Sigmoid colon (tissue), 7 donors: ENCODE measurements around the gene FOXP3. TPM values are rescaled to one million over a fixed set of nuclear protein-coding genes. Genes with fewer than 3 reads are reported as not detected.

Experiments
- DNase-seq: peaks from one replicate; pipeline ENCODE4 v3.0.0-alpha.2; 2019
- H3K27ac ChIP-seq, 4 donors: fragments of 200-600 bp; sonication (generic); one replicate each; pipeline ENCODE4 v1.5.1; 2016 to 2019; ENCODE audit warnings: mild to moderate bottlenecking in 1 of 4
- H3K27me3 ChIP-seq, 3 donors: fragments of 200-600 bp; sonication (generic); one replicate each; pipeline ENCODE4 v1.5.1; 2019; ENCODE audit warnings: mild to moderate bottlenecking in 1 of 3
- H3K36me3 ChIP-seq, 4 donors: fragments of 200-600 bp; sonication (generic); one replicate each; pipeline ENCODE4 v1.5.1; 2016 to 2019
- H3K4me1 ChIP-seq, 4 donors: fragments of 200-600 bp; sonication (generic); one replicate each; pipeline ENCODE4 v1.5.1; 2017 to 2019
- H3K4me3 ChIP-seq, 4 donors: fragments of 200-600 bp; sonication (generic); one replicate each; pipeline ENCODE4 v1.5.1; 2017 to 2019; ENCODE audit warnings: mild to moderate bottlenecking in 2 of 4, moderate library complexity in 1 of 4
- H3K9me3 ChIP-seq, 4 donors: fragments of 200-600 bp in 3 of 4; sonication (generic) in 3 of 4; one replicate each; pipeline versions ENCODE4 v1.5.1 to v1.6.1; 2013 to 2019
- EP300 ChIP-seq, 4 donors: sonication (generic); formaldehyde crosslinking; IDR thresholded peaks; one replicate each; pipeline ENCODE4 v1.6.1; 2017; ENCODE audit warnings: antibody characterized with exemption in 4 of 4
- POLR2A ChIP-seq, 2 donors: fragments of 450-650 bp; IDR thresholded peaks; one replicate each; pipeline ENCODE4 v1.6.1; 2016; ENCODE audit warnings: antibody characterized with exemption in 2 of 2, mild to moderate bottlenecking in 2 of 2, moderate library complexity in 2 of 2
- POLR2AphosphoS5 ChIP-seq, 4 donors: sonication (generic); formaldehyde crosslinking; IDR thresholded peaks; one replicate each; pipeline ENCODE4 v1.6.1; 2017; ENCODE audit warnings: antibody characterized with exemption in 4 of 4
- WGBS, 2 donors: extraction: QIAGEN DNeasy Blood & Tissue Kit; methylation state at CpG; one replicate each; pipeline ENCODE4 v1.1.7; 2013; 5-methylcytosine and 5-hydroxymethylcytosine counted together
- intact Hi-C: fragments of 100-400 bp; cut with DNase I; formaldehyde crosslinking; loops from one replicate; pipeline ENCODE4 v1.15.1; 2023
- polyA plus RNA-seq, 3 donors: library from polyadenylated mRNA; stranded (reverse); fragments of 200-250 nt; gene quantifications; one replicate each; pipeline ENCODE4 v1.2.3, GENCODE V29; 2013
- total RNA-seq, 4 donors: library from RNA; depleted of rRNA; stranded (reverse); fragments of >200 nt; gene quantifications; one replicate each; pipeline ENCODE4 v1.1.0, GENCODE V29; 2016
- TF ChIP-seq, protein P1 (sequence below), 4 experiments: fragments of 450-650 bp in 3 of 4; fragments of 200-600 bp in 1 of 4; IDR thresholded peaks; one replicate each; pipeline ENCODE4 v1.5.1; 2016 to 2019; ENCODE audit warnings: antibody characterized with exemption in 4 of 4, mild to moderate bottlenecking in 3 of 4, moderate library complexity in 2 of 4
- donor health status: healthy with polysubstance abuse.
- donor health status: Bipolar disorder and iron deficiency.
- donor health status: healthy.

Gene FOXP3
- total and polyA plus RNA-seq, 7 donors = 3.1 TPM; not detected in 6

DNA sequence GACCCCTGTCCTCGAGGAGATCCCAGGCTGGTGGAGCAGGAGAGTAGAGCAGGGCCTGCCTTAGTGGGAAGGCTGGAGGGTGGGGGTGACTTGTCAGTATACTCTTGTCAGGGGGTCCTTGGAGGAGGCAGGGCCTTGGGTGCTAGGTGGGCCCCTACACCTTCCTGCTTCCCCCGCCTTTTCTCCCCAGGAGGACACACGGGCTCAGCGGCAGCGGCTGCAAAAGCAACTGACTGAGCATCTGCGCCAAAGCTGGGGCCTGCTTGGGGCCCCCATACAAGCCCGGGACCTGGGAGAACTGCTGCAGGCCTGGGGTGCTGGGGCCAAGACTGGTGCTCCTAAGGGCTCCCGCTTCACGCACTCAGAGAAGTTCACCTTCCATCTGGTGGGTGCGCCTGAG, 18.0 kb downstream of the FOXP3 start:
- WGBS, 2 donors = 93 to 96% methylated on average over 10 of the region's 10 CpGs
- H3K4me1 ChIP-seq = no peaks in the 10 kb centered on the region
- TF ChIP-seq, protein P1, sequence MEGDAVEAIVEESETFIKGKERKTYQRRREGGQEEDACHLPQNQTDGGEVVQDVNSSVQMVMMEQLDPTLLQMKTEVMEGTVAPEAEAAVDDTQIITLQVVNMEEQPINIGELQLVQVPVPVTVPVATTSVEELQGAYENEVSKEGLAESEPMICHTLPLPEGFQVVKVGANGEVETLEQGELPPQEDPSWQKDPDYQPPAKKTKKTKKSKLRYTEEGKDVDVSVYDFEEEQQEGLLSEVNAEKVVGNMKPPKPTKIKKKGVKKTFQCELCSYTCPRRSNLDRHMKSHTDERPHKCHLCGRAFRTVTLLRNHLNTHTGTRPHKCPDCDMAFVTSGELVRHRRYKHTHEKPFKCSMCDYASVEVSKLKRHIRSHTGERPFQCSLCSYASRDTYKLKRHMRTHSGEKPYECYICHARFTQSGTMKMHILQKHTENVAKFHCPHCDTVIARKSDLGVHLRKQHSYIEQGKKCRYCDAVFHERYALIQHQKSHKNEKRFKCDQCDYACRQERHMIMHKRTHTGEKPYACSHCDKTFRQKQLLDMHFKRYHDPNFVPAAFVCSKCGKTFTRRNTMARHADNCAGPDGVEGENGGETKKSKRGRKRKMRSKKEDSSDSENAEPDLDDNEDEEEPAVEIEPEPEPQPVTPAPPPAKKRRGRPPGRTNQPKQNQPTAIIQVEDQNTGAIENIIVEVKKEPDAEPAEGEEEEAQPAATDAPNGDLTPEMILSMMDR (IDR thresholded peaks at IDR 0.05) = no peak
- TF ChIP-seq POLR2A (IDR thresholded peaks at IDR 0.05) (no peak), POLR2AphosphoS5 (IDR thresholded peaks at IDR 0.05) (no peak), EP300 (IDR thresholded peaks at IDR 0.05) (no peak)
- peaks cover 0 to 39% (median 9%) of the 10 kb centered on the region in 4 donors for H3K36me3 ChIP-seq
- H3K27me3 ChIP-seq = no peaks in the 10 kb centered on the region
- H3K4me3 ChIP-seq = no peak overlapping the region
- DNase-seq = no peak
- intact Hi-C loops = no loop called here
- H3K9me3 ChIP-seq = no peaks in the 10 kb centered on the region
- H3K27ac ChIP-seq = no peak overlapping the region

DNA sequence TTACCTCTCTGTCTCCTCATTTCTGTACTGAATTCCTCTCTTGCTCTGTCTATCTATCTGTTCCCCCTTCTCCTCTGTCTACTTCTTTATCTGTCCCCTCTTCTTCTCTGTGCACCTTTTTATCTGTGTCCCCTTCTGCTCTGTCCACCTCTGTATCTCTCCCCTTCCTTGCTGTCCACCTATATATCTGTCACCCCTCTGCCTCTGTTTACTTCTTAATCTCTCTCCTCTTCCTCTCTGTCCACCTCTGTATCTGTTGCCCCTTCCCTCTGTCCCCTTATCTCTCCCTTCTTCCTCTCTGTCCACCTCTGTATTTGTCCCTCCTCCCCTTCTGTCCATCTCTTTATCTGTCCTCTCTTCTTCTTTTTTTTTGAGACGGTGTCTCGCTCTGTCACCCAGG, 20.3 kb downstream of the FOXP3 start:
- intact Hi-C loops = no loop called here
- Histone ChIP-seq H3K27me3 (no peaks in the 10 kb centered on the region), H3K27ac (no peak overlapping the region), H3K9me3 (no peaks in the 10 kb centered on the region), H3K4me1 (no peaks in the 10 kb centered on the region), H3K4me3 (no peak overlapping the region), H3K36me3 (peaks cover 0 to 32% (median 8%) of the 10 kb centered on the region in 4 donors)
- no peak for TF ChIP-seq EP300 (IDR thresholded peaks at IDR 0.05)
- TF ChIP-seq POLR2AphosphoS5 (IDR thresholded peaks at IDR 0.05) = no peak
- no peak for TF ChIP-seq POLR2A (IDR thresholded peaks at IDR 0.05)
- TF ChIP-seq, protein P1 (IDR thresholded peaks at IDR 0.05) = no peak
- no peak for DNase-seq
- WGBS, 2 donors = 93 to 100% methylated on average over 2 of the region's 2 CpGs

DNA sequence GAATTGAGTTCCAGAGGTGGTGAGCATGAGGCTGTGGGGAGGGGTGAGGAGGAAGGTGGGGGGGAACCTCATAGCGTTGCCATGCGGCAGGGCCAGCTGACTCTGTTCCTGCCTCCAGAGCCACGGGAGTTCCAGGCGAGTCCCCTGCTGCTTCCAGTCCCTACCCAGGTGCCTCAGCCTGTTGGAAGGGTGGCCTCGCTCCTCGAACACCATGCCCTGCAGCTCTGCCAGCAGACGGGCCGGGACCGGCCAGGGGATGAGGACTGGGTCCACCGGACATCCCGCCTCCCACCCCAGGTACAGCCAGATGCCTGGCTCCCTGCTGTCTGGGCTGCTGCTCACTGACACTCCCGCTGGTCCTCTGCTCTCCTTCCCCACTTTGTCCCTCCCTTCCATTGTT, 21.3 kb downstream of the FOXP3 start:
- H3K36me3 ChIP-seq = peaks cover 0 to 32% (median 5%) of the 10 kb centered on the region in 4 donors

DNA sequence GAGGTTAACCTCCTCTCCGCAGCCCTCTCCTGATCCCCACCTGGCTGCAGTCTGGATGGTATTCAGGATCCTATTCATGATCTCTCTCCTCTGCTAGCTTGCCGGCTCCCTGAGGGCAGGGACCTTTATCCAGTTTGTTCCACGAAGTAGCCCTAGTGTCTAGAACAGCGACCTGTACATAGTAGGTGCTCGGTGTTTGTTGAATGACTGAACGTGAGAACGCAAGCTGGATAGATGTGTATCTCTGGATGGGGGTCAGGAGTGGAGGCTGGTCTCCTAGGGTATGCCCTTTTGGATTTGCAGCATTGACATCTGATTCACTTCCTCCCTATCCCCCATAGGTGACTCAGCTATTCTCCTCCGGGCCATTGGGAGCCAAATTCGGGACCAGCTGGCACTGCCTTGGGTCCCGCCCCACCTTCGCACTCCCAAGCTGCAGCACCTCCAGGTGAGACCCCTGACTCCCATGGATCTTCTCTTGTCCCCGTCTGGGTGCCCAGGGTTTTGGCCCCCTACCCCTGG, 21.9 kb downstream of the FOXP3 start:
- no peaks in the 10 kb centered on the region for H3K9me3 ChIP-seq
- intact Hi-C loops = no loop called here
- no peaks in the 10 kb centered on the region for H3K4me1 ChIP-seq
- H3K36me3 ChIP-seq = peaks cover 0 to 32% (median 5%) of the 10 kb centered on the region in 4 donors
- WGBS, 2 donors = 96% methylated on average over 12 of the region's 12 CpGs
- H3K4me3 ChIP-seq = no peak overlapping the region
- no peaks in the 10 kb centered on the region for H3K27me3 ChIP-seq
- TF ChIP-seq POLR2A (IDR thresholded peaks at IDR 0.05) (no peak), POLR2AphosphoS5 (IDR thresholded peaks at IDR 0.05) (no peak), EP300 (IDR thresholded peaks at IDR 0.05) (no peak)
- TF ChIP-seq, protein P1 (IDR thresholded peaks at IDR 0.05) = no peak
- no peak overlapping the region for H3K27ac ChIP-seq
- peak; percentile 37 for DNase-seq

More for the DNA sequence above, 21.3 kb downstream of the FOXP3 start:
- TF ChIP-seq EP300 (IDR thresholded peaks at IDR 0.05) (no peak), POLR2AphosphoS5 (IDR thresholded peaks at IDR 0.05) (no peak), POLR2A (IDR thresholded peaks at IDR 0.05) (no peak)
- TF ChIP-seq, protein P1 (IDR thresholded peaks at IDR 0.05) = no peak
- Histone ChIP-seq H3K9me3 (no peaks in the 10 kb centered on the region), H3K4me3 (no peak overlapping the region), H3K27me3 (no peaks in the 10 kb centered on the region), H3K4me1 (no peaks in the 10 kb centered on the region), H3K27ac (no peak overlapping the region)
- intact Hi-C loops = no loop called here
- WGBS, 2 donors = 93 to 95% methylated on average over 12 of the region's 12 CpGs
- peak; percentile 59 for DNase-seq

DNA sequence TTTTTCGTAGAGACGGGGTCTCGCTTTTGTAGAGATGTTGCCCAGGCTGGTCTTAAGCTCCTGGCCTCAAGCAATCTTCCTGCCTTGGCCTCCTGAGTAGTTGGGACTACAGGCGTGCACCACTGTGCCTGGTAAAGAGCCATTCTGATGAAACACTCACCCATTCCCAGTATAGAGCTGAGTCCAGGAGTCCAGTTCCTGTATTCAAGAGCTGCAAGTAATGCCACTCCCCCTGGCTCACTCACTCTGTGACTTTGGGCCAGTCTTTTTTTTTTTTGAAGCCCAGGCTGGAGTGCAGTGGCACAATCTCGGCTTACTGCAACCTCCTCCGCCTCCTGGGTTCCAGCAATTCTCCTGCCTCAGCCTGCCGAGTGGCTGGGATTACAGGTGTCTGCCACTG, 25.8 kb downstream of the FOXP3 start:
- no peaks in the 10 kb centered on the region for H3K9me3 ChIP-seq
- peaks cover 0 to 14% (median 5%) of the 10 kb centered on the region in 4 donors for H3K36me3 ChIP-seq
- no peak overlapping the region for H3K27ac ChIP-seq
- DNase-seq = no peak
- TF ChIP-seq, protein P1 (IDR thresholded peaks at IDR 0.05) = no peak
- TF ChIP-seq POLR2A (IDR thresholded peaks at IDR 0.05) (no peak), POLR2AphosphoS5 (IDR thresholded peaks at IDR 0.05) (no peak), EP300 (IDR thresholded peaks at IDR 0.05) (no peak)
- intact Hi-C loops = no loop called here
- no peak overlapping the region for H3K4me3 ChIP-seq
- WGBS, 2 donors = 81 to 84% methylated on average over 7 of the region's 7 CpGs
- H3K27me3 ChIP-seq = peaks cover 0 to 6% (median 0%) of the 10 kb centered on the region in 3 donors
- peaks cover 0 to 11% (median 2%) of the 10 kb centered on the region in 4 donors for H3K4me1 ChIP-seq
